ENCODE measurements around the gene BTN1A1. TPM values are rescaled to one million over a fixed set of nuclear protein-coding genes. Genes with fewer than 3 reads are reported as not detected.
A peak's percentile ranks its signal among the peaks of the same experiment; 100 is the strongest.
"Not testable (repeated sequence)": the region's sequence is repeated elsewhere in the genome, so short reads cannot be mapped to it uniquely, and the experiment has no call there.

Gene BTN1A1
- polyA plus RNA-seq, 2 of the 4 experiments (the other 2 are of a cell fraction): not detected

DNA sequence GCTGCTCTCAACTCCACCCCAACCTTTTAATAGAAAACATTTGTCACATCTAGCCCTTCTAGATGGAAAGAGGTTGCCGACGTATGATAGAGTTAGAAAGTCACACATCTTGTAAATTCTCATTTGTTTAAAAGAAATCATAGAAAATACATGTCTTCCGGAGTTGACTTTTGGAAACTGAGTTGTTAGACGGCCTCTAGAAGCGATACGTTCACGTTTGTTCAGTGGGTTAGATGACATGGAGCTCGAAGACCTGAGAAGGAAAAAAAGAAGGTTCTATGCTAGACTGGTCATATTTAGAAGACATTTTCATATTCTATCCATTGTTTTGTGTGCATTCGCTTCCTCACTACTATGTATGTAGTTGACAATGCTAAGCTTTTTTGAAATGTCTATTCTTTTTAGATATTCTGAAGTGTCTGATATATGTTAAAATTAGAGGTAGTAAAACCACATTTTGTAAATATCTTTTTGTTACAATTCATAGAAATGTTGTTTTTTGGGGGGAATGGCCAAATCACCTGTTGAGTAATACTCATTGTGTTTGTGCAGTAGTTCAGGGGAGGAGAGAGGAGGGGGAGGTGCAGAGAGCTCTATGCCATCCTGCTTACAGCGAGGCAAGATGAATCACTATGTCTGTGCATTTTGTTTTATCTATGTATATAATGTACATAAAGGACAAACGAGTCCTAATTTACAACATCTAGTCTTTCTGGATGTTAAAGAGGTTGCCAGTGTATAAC is 22.6 kb downstream of the BTN1A1 start:
- not testable (repeated sequence) for H3K9me3 ChIP-seq, FAIRE-seq, ATAC-seq
- POLR2A ChIA-PET: interaction anchor here (1.2 to 1.8 kb wide), 2 partner anchors 10 to 15 kb away, joined by 8 to 11 read pairs; no protein-coding TSS in a partner anchor
- CTCF ChIA-PET: interaction anchor here (1.3 to 2.2 kb wide), 2 partner anchors 10 to 181 kb away, joined by 5 to 9 read pairs; no protein-coding TSS in a partner anchor
- WGBS (ENCODE audit: missing lambda C conversion rate): 41% methylated on average over 11 of the region's 11 CpGs
- peak in 1 of 2 experiments; percentile 61; a peak in 2 of 4 replicates for TF ChIP-seq CEBPB (IDR thresholded peaks at IDR 0.05)
- Histone ChIP-seq H3K27ac (peak overlapping the region; percentile 99), H3K4me3 (peak overlapping the region; percentile 48), H3K4me2 (peak overlapping the region; percentile 80), H3K4me1 (peaks cover 21% of the 10 kb centered on the region)
- DNase-seq (ENCODE audit: low read depth in 1 of 2, low spot score in 1 of 2): peak in 1 of 2 experiments; percentile 65

- ATAC-seq; DNase-seq (ENCODE audit: low read depth in 1 of 2, low spot score in 1 of 2); H3K9me3 ChIP-seq; FAIRE-seq; H3K27ac ChIP-seq; H3K4me3 ChIP-seq; POLR2A ChIA-PET: not testable (repeated sequence)
- Histone ChIP-seq H3K4me2 (peak overlapping the region; percentile 80; the same call in 1 of the 3 replicates), H3K4me1 (peaks cover 21% of the 10 kb centered on the region)
- CTCF ChIA-PET: interaction anchor here (0.6 to 1.0 kb wide), 2 partner anchors 183 to 215 kb away, joined by 3 to 5 read pairs; no protein-coding TSS in a partner anchor
- WGBS (ENCODE audit: missing lambda C conversion rate): 93% methylated on average over 2 of the region's 2 CpGs
These were observed 24.2 kb downstream of the BTN1A1 start for GRCh38 chr6:26524314-26524713.

DNA sequence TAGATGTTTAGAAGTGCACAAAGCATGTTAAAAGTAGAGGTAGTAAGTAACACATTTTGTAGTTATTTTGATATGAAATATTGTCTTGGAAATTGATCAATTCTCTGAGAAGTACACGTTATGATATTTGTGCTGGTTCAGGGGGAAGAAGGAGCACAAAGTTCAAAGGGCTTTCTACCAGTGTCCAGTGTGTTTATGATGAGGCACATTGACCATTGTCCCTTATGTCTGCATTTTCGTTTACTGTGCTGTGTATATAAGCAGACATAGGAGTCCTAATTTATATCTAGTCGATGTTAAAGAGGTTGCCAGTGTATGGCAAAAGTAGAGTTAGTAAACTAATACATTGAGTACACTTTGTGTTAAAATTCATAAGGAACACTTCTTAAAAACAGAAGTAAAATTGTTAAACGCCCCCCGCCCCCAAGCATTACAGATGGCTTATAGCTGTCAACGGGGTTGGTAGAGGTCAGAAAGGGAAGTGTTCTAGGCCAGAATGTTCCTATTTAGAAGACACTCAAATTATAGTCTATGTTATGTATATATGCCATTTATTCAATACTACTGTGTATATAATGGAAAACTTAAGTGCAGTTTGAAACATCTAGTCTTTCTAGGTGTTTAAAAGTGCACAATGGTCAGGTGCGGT is 24.7 kb downstream of the BTN1A1 start:
- Histone ChIP-seq H3K4me3 (no peak overlapping the region), H3K4me2 (no peak overlapping the region), H3K4me1 (peaks cover 21% of the 10 kb centered on the region), H3K9me3 (no peaks in the 10 kb centered on the region), H3K27ac (no peak overlapping the region)
- ChIA-PET POLR2A (no interaction called here), CTCF (interaction anchor here (0.6 to 0.7 kb wide), 2 partner anchors 31 to 216 kb away, joined by 3 read pairs; no protein-coding TSS in a partner anchor)
- TF ChIP-seq, protein P1, sequence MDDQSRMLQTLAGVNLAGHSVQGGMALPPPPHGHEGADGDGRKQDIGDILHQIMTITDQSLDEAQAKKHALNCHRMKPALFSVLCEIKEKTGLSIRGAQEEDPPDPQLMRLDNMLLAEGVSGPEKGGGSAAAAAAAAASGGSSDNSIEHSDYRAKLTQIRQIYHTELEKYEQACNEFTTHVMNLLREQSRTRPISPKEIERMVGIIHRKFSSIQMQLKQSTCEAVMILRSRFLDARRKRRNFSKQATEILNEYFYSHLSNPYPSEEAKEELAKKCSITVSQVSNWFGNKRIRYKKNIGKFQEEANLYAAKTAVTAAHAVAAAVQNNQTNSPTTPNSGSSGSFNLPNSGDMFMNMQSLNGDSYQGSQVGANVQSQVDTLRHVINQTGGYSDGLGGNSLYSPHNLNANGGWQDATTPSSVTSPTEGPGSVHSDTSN (IDR thresholded peaks at IDR 0.05): no peak
- no peak for TF ChIP-seq FOSB (CRISPR knock-in tag; IDR thresholded peaks at IDR 0.05)
- no peak for TF ChIP-seq MAZ (IDR thresholded peaks at IDR 0.05; ENCODE audit: borderline replicate concordance, low read depth, low read length)
- TF ChIP-seq, protein P2, sequence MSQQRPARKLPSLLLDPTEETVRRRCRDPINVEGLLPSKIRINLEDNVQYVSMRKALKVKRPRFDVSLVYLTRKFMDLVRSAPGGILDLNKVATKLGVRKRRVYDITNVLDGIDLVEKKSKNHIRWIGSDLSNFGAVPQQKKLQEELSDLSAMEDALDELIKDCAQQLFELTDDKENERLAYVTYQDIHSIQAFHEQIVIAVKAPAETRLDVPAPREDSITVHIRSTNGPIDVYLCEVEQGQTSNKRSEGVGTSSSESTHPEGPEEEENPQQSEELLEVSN (IDR thresholded peaks at IDR 0.05; ENCODE audit: borderline replicate concordance, low read depth): no peak
- TF ChIP-seq MYC (IDR thresholded peaks at IDR 0.05; ENCODE audit: borderline replicate concordance, low read length): no peak
- TF ChIP-seq NFE2L2 (conservative IDR thresholded peaks at IDR 0.05; ENCODE audit: low read length): no peak
- no peak for TF ChIP-seq HES2 (IDR thresholded peaks at IDR 0.05)
- no peak for TF ChIP-seq CHD2 (IDR thresholded peaks at IDR 0.05; ENCODE audit: low read length, partially characterized antibody)
- no peak for TF ChIP-seq JUNB (IDR thresholded peaks at IDR 0.05)
- no peak for TF ChIP-seq RCOR1 (IDR thresholded peaks at IDR 0.05; ENCODE audit: low read depth, low read length)
- TF ChIP-seq RNF2 (IDR thresholded peaks at IDR 0.05; ENCODE audit: borderline replicate concordance, low read depth): no peak
- no peak for TF ChIP-seq RFX5 (IDR thresholded peaks at IDR 0.05)
- no peak for TF ChIP-seq HMGXB4 (CRISPR knock-in tag; IDR thresholded peaks at IDR 0.05; ENCODE audit: borderline replicate concordance)
- no peak for TF ChIP-seq POLR2AphosphoS2 (conservative IDR thresholded peaks at IDR 0.05; ENCODE audit: low read length)
- no peak for TF ChIP-seq ZSCAN20 (CRISPR knock-in tag; IDR thresholded peaks at IDR 0.05)
- DNase-seq (ENCODE audit: low read depth in 1 of 2, low spot score in 1 of 2) (no peak), FAIRE-seq (no peak), ATAC-seq (no peak)
- WGBS (ENCODE audit: missing lambda C conversion rate): 89% methylated on average over 7 of the region's 7 CpGs
